ENCODE results near the gene TTLL12.

DNA sequence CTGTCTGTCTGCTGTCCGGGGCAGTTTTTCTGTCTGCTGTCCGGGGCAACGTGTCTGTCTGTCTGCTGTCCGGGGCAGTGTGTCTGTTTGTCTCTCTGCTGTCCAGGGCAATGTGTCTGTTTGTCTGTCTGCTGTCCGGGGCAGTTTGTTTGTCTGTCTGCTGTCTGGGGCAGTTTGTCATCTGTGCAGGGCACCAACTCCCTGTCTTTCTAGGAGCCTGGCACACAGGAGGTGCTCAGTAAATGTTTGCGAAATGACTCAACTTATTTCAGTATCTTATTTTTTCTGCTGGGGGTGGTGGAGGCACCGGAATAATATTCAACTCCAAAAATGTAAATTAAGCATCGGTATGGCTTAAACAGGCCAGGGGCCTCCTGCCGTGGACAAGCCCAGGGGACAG lies 12.0 kb upstream of the TTLL12 start:
- TF ChIP-seq EZH2 (IDR thresholded peaks at IDR 0.05; ENCODE audit: insufficient read depth, low read length): no peak
- TF ChIP-seq, protein P1, sequence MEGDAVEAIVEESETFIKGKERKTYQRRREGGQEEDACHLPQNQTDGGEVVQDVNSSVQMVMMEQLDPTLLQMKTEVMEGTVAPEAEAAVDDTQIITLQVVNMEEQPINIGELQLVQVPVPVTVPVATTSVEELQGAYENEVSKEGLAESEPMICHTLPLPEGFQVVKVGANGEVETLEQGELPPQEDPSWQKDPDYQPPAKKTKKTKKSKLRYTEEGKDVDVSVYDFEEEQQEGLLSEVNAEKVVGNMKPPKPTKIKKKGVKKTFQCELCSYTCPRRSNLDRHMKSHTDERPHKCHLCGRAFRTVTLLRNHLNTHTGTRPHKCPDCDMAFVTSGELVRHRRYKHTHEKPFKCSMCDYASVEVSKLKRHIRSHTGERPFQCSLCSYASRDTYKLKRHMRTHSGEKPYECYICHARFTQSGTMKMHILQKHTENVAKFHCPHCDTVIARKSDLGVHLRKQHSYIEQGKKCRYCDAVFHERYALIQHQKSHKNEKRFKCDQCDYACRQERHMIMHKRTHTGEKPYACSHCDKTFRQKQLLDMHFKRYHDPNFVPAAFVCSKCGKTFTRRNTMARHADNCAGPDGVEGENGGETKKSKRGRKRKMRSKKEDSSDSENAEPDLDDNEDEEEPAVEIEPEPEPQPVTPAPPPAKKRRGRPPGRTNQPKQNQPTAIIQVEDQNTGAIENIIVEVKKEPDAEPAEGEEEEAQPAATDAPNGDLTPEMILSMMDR (IDR thresholded peaks at IDR 0.05; ENCODE audit: insufficient read depth, low read depth, low read length): no peak

Data from astrocyte (in vitro differentiated cells and primary cell).